GM18951 (cell line): ENCODE data around the gene LCN10.
"Not testable (repeated sequence)": the region's sequence is repeated elsewhere in the genome, so short reads cannot be mapped to it uniquely, and the experiment has no call there.

Experiments
- POLR2A ChIP-seq: IDR thresholded peaks from 4 replicates; pipeline ENCODE4 v1.6.1; 2011; ENCODE audit warnings: mild to moderate bottlenecking; ENCODE audit not compliant: insufficient read length, insufficient read depth; ENCODE audit errors: extremely low read depth
- in situ Hi-C: fragments of 300-500 bp; cut with MboI; formaldehyde crosslinking; loops from one replicate; pipeline ENCODE4 v1.12.0; 2022; ENCODE audit warnings: low sequenced_read_pairs, mixed read lengths, inconsistent platforms; ENCODE audit not compliant: unreplicated experiment

LCN10 gene

DNA sequence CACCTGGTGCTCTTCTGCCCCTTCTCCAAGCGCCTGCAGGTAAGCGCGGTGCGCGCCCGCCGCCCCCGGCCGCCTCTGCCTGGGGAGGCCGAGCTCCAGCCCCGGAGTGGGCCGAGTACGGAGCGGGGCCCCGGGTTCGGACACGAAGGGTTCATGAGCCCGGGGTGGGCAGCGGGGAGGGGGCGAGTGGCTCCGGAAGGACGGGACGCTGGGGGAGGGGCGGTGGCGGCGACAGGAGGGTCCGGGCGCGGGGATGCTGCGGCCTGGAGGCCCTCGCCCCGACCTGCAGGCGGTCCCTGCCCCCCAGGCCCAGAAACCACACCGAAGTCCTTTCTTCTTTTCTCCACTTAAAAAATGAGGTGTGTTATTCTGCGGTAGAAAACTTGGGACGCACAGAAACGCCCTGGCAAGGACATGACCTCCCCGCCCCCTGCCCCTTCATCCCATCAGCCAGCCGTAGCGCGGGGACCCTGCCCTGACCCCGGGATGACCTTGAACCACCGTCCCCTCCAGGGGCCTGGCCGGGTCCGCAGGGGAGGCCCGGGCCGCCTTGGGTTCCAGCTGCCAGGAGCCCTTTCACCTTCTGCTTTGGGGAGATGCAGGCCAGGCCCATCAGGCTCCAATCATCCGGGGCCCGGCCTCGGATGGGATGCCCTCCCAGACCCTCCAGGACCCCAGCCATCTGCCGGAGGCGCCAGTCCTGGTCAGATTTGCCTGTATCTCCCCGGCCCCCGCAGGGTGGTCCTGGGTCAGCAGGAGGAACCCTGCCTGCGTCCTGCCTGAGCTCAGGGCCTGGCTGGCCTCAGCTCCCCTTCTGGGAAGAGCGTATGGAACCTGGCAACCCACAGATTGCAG is 29.8 kb downstream of the LCN10 start:
- in situ Hi-C loops, result no loop called here
- no peak for TF ChIP-seq POLR2A

DNA sequence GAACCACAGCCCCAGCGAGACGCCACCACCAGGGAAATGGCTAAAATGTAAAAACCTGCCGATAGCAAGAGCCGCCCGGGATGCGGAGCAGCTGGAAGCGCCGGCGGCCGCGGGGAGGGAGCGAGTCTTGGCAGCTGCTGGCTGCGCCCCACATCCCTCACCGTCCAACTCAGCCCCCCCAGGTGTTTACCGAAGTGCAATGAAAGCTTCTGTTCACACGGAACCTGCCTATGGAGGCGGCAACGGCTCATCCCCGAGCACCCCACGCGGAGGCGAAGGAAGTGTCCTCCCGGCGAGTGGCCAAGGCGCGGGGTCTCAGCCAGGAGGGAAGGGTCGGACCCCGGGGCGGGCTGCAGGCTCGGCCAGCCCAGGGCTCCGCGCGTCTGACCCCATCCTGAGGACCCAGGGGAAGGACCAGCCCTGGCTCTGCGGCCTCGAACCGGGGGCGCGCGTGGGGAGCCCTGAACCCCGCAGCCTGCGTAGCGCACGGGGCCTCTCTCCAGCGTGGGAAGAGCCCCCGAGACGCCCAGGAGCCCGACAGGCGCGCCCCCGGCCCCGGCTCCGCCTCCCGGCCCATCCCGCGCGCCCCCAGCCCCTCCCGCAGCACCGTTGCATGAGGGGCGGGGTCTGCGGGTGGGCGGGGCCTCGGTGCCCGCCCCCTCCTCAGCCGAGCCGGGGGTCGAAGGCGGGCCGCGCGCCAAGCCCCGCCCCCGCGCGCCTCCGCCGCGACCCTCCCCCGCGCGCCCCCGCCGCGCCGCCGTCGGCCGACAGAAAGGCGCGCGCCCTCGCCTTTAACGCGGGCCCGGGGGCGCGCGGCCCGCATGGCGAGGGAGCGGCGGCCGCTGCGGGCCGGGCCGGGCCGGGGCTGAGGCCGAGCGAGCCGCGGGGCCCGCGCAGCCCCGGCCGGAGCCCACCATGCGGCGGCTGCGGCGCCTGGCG is 30.7 kb downstream of the LCN10 start, which contains the start of gene DIPK1B:
Gene DIPK1B, plus strand, starts transcription at position 822 of the 939 bp plus-strand sequence. Its CDS starts 94 bp downstream, at position 916.
- no peak for TF ChIP-seq POLR2A
- in situ Hi-C loops, result no loop called here

DNA sequence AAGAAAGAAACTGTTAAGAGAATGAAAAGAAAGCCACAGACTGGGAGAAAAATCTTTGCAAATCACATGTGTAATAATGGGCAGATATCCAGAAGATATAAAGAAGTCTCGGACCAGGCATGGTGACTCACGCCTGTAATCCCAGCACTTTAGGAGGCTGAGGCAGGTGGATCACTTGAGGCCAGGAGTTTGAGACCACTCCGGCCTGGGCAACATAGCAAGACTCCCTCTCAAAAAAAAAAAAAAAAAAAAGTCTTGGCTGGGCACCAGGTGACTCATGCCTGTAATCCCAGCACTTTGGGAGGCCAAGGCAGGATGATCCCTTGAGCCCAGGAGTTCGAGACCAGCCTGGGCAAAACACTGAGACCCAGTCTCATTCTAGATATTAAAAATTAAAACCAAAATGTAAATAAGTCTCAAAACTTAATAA is 31.5 kb downstream of the LCN10 start:
- in situ Hi-C loops, result not testable (repeated sequence)

DNA sequence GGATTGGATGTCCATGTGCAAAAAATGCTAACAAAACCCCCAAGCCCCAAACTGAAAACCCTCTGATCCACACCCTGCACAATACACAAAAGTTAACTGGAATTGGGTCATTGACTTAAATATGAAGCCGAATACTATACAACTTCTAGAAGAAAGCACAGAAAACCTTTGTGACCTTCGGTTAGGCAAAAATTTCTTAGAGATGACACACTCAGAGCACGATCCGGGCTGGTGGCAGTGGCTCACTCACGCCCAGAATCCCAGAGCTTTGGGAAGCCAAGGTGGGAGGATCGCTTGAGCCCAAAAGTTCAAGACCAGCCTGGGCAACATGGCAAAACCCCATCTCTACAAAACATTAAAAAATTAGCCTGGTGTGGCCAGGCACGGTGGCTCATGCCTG is 32.2 kb downstream of the LCN10 start:
- no peak for TF ChIP-seq POLR2A
- in situ Hi-C loops, result no loop called here

DNA sequence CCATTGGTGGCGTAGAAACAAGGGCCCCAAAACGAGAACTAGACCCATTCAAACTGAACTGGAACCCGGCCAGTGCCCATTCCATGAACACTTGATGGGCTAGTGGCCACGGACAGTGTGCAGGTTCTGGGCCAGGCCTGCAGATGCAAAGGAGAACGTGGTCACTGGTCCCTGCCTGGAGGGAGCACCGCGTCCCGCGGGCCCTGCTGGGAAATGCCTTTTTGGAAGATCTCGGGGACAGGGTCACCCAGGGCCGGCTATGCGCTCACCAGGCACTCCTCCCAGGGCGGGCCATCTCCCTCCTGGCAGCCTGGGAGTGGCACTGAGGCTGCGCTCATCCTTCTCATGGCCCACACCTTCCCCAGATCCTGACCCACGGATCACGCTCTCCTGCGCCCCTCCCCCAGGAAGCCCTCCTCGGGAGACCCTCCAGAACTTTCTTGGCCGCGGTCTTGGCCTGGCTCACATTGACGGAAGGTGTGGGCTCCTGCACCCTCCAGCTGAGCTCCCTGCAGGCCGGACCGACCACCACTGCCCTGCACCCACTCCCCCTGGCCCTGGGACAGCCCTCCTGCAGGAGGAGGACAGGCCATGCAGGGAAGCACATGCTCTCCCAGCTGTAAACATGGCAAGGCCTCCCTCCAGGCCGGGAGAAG is 33.2 kb downstream of the LCN10 start:
- in situ Hi-C loops, result no loop called here
- no peak for TF ChIP-seq POLR2A

DNA sequence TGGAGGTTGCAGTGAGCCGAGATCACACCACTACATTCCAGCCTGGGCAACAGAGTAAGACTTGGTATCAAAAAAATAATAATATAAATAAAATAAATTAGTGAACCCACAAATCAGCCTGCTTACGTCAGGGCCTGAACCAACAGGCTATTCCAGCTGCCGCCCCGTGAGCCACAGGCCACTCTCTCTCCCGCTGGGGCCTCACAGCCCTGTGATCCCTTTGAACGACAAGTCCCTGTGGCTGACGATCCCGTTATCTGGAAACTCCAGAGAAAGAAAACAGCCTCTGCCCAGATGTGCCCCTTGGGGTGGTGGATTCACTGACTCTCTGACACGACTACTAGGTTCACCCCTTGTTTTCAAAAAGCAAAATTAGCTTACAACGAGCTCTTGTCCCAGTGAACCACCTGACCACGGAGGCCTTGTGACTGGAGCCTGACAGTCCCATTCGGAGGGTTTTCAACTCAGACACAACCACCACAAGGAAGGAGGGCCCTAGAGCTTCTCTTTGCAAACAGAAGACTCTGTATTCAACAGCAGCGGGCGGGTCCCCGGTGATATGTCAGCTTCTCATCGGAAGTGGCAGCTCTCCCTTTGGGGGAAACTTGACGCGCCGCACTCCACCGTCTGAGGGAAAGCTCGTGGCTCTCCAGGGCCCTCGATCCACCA is 34.8 kb downstream of the LCN10 start:
- no peak for TF ChIP-seq POLR2A
- in situ Hi-C loops, result no loop called here

DNA sequence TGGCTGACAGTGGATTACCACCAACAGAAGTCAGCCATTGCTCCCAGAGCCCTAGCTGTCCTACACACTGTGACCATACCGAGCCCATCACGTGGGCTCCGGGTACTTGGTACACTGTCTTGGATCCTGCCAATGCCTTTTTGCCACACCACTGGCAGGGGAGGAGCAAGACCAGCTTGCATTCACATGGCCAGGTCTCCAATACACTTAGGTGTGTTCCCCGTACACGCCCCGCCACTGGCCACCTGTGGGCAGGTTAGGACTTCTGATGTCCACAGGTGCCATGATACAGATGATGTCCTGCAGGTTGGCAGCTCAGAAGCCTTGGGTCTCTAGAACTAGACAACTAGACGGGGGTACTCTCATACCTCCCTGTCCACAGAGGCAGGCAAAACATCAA is 35.7 kb downstream of the LCN10 start:
- no peak for TF ChIP-seq POLR2A
- in situ Hi-C loops, result no loop called here

DNA sequence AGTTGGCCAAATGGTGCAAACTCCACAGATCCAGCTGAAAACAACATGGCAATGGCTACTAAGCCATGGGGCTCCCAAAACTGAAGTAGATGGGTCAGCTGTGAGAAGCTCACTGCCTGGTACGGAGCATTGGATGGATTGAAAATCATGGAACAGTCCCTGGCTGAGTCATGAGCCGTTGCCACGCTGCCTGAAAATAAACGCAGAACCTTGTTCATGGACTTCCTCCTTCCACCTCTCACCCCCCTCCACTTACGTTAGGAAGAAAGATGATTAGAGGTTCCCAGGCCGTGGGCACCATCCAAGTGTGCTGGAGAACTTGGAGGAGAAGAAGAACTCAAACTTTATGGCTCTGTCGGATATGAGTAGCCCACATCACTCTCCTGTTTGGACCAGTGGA is 37.2 kb downstream of the LCN10 start:
- no peak for TF ChIP-seq POLR2A
- in situ Hi-C loops, result no loop called here

DNA sequence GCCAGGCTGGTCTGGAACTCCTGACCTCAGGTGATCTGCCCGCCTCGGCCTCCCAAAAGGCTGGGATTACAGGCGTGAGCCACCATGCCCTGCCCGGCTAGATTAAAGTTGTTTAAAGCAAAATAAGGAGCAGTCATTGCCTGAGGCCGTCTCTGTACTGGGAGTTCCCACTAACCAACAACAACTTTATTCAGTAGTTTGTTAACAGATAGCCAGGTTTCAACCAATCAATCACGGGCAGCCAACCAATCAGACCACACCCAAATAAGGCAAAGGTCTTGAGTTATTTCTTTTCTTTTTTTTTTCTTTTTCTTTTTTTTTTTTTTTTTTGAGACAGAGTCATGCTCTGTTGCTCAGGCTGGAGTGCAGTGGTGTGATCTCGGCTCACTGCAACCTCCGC is 38.0 kb downstream of the LCN10 start:
- in situ Hi-C loops, result not testable (repeated sequence)

DNA sequence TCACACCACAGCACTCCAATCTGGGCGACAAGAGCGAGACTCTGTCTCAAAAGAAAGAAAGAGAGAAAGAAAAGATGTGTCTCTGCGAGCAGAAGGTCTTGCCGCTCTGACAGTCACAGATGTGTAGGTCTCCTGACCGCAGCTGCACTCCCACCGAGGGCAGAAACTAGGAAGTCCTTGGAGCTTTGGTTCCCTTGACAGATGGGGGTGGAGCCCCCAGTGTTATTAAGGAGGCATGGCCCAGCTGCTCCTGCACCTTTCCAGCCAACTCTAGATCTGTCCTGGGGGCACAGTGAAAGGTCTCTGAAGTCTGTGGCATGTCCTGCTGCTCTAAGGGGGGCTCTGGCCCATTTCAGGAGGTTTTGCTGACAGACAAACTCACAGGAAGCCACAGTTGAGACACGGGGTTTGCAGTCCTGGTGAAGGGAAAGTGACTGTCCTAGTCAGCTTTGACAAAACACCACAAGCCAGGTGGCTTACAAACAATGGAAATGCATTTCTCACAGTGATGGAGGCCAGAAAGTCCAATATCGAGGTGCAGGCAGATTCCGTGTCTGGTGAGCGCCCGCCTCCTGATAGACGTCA is 39.4 kb downstream of the LCN10 start:
- in situ Hi-C loops, result no loop called here
- TF ChIP-seq POLR2A, result no peak

DNA sequence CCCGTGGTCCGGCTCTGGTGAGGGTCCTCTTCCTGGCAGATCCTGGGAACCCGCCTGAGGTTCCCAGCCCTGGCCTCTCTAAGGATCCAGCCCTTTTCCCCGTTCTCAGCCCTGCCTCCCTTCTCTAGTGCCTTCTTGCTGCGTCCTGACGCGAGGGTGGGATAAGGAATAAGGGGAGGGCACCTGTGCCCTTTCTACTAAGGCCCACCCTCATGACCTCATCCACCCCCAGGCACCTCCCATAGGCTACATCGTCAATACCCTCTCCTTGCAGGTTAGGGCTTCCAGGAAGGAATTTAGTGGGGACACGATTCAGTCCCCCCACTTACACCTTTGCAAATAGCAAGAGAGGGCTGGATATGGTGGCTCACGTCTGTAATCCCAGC is 41.1 kb downstream of the LCN10 start:
- no peak for TF ChIP-seq POLR2A
- in situ Hi-C loops, result no loop called here

DNA sequence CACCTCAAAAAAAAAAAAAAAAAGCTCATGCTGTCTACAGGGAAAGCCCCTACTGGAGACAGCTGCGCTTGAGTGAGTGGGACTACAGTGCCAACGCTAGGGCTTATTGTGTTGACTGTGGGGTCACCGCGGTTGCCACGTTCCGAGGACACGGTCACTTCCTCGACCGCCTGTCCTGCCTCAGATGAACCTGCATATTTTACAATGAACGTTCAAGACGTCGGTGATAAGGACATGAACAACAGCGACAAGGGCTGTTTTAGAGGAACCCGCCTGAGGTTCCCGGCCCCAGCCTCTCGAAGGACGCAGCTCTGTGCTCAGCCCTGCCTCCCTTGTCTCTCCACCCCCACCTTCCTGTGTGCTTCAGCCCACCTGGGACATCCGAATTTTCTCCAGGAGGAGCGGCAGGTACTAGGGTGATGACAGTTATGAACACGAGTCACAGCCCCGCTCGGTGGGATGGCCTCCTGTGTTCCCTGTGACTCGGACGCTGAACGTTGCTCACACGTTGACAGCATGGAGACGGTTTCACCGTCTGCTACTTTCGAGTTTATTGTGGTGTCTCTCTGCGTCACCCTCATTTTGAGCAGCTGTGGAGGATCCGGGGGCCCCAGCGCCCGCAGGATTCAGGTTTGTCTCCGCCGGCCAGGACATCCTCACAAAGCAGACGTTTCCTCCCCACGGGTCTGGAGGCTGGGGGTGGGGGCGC is 41.6 kb downstream of the LCN10 start:
- TF ChIP-seq POLR2A, result no peak
- in situ Hi-C loops, result no loop called here
